Activated T-helper 17 cell treated with anti-CD3 and anti-CD28 coated beads, Interleukin-2, amount 50 U/mL, for 72 hours (primary cell): ENCODE measurements around the gene CADPS2. TPM values are rescaled to one million over a fixed set of nuclear protein-coding genes. Genes with fewer than 3 reads are reported as not detected.

Experiments used
- ATAC-seq: fragments of 150-1000 bp; cut with Tn5 transposase; replicated peaks from 2 replicates; pipeline ENCODE4 v1.10.0; 2021; ENCODE audit warnings: mild to moderate bottlenecking, moderate library complexity
- H3K27ac Mint-ChIP-seq: one replicate; pipeline ENCODE4 v1.8.0; 2022; ENCODE audit warnings: mixed read lengths
- H3K27me3 Mint-ChIP-seq: one replicate; pipeline ENCODE4 v1.8.0; 2022; ENCODE audit warnings: mixed read lengths
- H3K36me3 Mint-ChIP-seq: one replicate; pipeline ENCODE4 v1.8.0; 2022; ENCODE audit warnings: low read depth, mild to moderate bottlenecking, mixed read lengths
- H3K4me1 Mint-ChIP-seq: one replicate; pipeline ENCODE4 v1.8.0; 2022; ENCODE audit warnings: mixed read lengths
- H3K4me3 Mint-ChIP-seq: one replicate; pipeline ENCODE4 v1.8.0; 2022; ENCODE audit warnings: mild to moderate bottlenecking, mixed read lengths
- H3K9me3 Mint-ChIP-seq: one replicate; pipeline ENCODE4 v1.8.0; 2022; ENCODE audit warnings: mixed read lengths
- total RNA-seq, 2 donors: library from RNA; stranded (reverse); gene quantifications; one replicate each; pipeline ENCODE4 v1.2.3, GENCODE V29; 2022

Gene CADPS2
- total RNA-seq, 2 donors from 2014 or later = not detected

DNA sequence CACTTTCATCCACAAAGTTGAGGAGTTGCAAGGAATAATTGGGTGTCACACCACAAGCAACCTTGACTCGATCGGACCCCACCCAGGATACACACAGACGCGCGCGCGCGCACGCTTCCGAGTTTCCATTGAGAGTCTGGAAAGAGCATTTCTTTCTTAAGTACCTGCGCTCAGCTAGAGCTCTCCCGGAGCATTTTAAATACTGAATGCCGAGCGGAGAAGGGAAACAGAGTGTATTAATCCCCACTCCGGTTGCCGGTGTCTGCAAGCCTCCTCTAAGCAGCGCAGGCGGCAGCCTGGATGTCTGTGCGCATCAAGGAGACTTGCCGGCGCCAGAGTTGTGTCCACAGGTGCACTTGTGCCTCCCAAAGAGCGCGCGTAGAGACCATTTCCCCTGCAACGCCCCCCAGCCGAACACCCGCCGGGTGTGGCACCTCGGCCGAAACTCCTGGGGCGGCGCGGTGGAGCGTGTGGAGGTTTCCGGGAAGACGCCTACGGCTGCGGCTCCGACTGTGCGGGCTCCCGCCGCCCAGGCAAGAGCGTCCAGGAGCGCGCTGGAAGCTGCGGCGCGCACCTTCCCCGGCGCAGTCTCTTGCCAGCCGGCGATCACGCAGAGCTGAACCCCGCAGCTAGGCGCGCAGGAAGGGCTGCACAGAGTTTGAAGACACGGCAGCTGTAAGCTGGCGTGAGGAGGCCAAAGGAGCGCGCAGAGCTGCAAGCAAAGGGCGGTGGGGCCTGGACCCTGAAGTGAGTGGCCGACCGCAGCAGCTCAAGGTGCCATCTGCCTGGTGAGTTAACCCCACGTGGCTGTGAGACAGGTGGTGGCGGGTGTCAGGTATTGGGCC, 580.6 kb downstream of the CADPS2 start:
- no peak overlapping the region for H3K4me3 Mint-ChIP-seq
- H3K27ac Mint-ChIP-seq = no peak overlapping the region
- H3K9me3 Mint-ChIP-seq = peaks cover 4% of the 10 kb centered on the region

DNA sequence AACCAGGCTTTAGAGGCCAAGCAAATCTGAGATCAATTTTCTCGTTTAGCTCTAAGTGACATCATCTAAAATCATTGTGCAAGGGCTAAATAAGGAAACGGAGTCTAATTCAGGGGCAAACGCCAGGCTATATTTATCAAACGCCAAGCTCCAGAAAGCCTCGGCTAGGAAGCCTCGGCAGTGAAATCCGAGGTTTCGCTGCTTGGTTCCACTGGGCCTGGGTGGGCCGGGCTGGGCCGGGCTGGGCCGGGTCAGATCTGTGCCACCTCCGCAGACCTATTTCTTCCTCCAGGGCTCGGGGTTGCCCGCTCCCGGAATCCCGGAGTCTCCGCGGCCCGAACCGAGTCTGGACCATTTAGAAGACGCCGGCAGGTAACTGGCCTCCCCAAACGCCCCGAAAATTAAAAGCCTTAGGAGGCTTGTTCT, 581.3 kb downstream of the CADPS2 start:
- H3K4me3 Mint-ChIP-seq = no peak overlapping the region
- H3K27me3 Mint-ChIP-seq = peaks cover 71% of the 10 kb centered on the region
- no peak overlapping the region for H3K27ac Mint-ChIP-seq
- H3K4me1 Mint-ChIP-seq = peaks cover 5% of the 10 kb centered on the region
- peaks cover 6% of the 10 kb centered on the region for H3K36me3 Mint-ChIP-seq
- no peak for ATAC-seq
- peaks cover 4% of the 10 kb centered on the region for H3K9me3 Mint-ChIP-seq

More for the DNA sequence above, 580.6 kb downstream of the CADPS2 start:
- ATAC-seq = no peak
- Mint-ChIP-seq H3K4me1 (peaks cover 5% of the 10 kb centered on the region), H3K36me3 (peaks cover 6% of the 10 kb centered on the region), H3K27me3 (peaks cover 68% of the 10 kb centered on the region)

DNA sequence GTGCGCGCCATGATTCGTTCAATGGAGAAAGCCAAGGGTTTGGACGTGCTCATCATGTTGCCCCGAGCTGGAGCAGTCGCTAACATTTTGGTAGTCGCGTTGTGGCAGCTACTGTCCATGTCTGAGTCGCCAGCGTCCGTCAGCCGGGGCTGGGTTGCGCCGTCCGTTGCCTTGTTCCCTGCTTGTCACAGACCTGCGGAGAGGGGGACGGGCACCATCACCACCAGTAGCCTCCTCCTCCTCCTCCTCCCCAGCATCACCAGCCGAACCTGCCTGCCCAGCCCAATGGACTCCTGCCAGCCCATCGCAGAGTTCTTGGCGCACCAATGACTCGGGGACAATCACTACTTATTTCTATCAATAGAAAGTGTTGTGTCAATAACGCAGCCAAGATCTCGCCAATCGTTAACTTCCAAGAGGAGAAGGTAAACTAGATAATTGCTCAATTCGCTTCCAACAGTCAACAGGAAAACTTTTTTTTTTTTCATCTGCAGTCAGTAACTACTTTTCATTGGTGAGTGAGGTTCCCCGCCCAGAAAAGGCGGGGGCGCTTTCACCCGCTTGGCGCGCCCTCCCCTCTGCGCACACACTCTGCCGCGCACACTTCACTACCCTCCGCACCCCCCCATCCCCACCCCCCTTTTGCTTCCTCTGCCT, 581.8 kb downstream of the CADPS2 start, which contains the start of gene FEZF1:
TSS of gene FEZF1 (minus strand) at position 432 of the 657 bp plus-strand sequence. CDS start at position 119, 313 bp downstream.
- Mint-ChIP-seq H3K4me3 (no peak within 1 kb of the TSS), H3K27me3 (peaks cover 71% of the 10 kb centered on the region), H3K9me3 (peaks cover 5% of the 10 kb centered on the region), H3K27ac (no peak within 1 kb of the TSS), H3K36me3 (peaks cover 6% of the 10 kb centered on the region), H3K4me1 (peaks cover 5% of the 10 kb centered on the region)
- no peak for ATAC-seq

DNA sequence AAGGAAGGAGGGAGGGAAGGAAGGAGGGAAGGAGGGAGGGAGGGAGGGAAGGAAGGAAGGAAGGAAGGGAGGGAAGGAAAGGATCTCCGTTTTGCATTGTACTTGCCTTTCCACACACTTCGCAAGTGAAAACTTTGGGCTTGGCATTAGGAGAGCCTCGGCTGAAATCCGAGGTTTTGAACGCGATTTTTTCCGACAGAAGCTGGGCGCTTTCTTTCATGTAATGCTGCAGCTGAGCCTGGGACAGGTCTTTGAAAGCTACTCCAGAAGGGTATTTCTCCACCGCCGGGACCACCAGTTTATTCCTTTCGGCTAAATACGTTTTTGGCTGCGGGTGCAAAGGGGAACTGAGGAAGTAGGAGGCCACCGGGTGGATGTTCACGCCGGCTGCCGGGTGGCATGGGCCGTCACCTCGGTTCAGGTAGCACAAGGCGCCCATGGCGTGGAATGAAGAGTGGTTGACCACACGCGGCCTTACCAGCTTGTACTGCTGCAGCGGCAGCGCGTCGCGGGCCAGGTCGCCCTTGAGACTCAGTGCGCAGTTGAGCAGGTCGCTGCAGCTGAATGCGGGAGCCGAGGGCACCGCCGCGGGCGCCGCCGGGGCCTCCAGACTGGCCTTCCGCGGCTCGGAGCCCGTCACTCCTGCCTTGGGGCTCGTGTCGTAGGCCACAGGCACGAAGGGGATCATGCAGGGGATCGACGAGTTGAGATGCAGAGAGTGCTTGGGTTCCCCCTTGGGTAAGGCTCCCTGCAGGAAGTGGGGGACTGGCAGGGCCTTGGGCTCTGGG, 582.5 kb downstream of the CADPS2 start:
- ATAC-seq = no peak

DNA sequence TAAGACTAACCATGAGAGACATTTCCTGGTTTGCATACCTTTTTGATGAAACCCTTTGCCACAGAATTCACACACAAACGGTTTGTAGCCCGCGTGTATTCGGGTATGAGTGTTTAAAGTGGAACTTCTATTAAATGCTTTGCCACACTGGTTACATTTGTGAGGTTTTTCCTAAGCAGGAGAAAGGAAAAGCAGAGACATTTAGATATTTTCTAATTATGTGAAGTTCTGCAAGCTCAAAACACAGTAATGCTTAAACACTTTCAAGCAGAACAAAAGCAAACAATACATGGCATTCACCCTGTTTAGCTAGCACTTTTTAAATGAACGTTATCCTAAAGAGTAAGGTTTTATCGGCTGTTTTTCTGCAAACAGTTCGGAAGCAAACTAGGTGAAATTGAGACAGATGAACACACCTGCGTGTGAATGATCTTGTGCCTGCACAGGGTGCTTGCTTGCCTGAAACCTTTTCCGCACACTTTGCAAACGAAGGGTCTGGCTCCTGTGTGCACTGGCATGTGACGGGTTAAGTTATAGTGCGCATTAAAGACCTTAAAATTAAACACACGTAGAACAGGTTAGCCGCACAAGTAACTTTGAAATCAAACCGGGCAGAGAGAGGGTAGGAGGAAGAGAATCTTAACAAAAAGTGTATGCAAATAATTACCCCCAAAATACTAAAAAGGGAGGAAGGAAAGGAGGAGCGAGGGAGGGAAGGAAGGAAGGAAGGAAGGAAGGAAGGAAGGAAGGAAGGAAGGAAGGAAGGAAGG, 583.3 kb downstream of the CADPS2 start:
- H3K4me1 Mint-ChIP-seq = peaks cover 5% of the 10 kb centered on the region
- H3K27me3 Mint-ChIP-seq = peaks cover 75% of the 10 kb centered on the region
- H3K36me3 Mint-ChIP-seq = peaks cover 6% of the 10 kb centered on the region
- H3K4me3 Mint-ChIP-seq = no peak overlapping the region
- ATAC-seq = no peak
- no peak overlapping the region for H3K27ac Mint-ChIP-seq
- peaks cover 9% of the 10 kb centered on the region for H3K9me3 Mint-ChIP-seq

More for the DNA sequence above, 582.5 kb downstream of the CADPS2 start:
- Mint-ChIP-seq H3K4me3 (no peak overlapping the region), H3K9me3 (peaks cover 9% of the 10 kb centered on the region), H3K27ac (no peak overlapping the region), H3K4me1 (peaks cover 5% of the 10 kb centered on the region), H3K36me3 (peaks cover 6% of the 10 kb centered on the region), H3K27me3 (peaks cover 73% of the 10 kb centered on the region)

DNA sequence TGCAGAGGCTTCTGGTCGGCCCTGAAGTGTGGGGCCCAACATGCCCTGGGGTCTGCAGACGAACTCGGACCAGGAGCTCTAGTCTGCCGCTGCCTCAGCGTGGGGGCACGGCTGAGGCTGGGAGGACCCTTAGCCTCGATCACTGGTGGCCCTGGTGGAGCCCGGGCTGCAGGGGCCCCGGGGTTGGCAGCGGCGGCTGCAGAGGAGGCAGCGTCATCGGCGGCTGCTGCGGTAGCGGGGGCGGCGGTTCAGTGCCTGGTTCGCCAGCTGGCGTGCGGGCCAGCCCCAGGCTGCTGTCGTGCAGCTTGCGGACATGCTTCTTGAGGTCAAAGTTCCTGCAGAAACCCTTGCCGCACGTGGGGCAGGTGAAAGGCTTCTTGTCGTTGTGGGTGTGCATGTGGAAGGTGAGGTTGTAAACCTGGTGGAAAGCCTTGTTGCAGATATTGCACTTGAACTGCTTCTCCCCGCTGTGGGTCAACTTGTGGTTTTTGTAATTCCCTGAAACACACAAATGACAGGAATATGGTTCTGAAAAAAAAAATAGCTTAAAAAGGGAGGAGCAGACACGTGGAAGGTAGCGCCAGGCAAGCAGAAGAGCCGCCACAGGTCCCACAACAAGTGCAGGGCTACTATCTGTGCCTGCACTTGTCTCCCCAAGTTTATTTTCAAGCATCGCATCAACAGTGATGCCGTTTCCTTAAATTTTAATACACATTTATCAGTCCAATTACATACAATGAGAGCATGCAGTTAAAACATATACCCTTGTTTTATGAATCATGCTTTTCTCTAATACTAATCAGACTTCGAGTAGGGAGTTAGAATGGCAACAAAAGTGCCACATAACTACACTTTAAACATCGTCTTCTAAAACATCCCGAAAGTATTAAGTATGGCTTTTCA, 584.2 kb downstream of the CADPS2 start:
- no peak overlapping the region for H3K27ac Mint-ChIP-seq
- peaks cover 5% of the 10 kb centered on the region for H3K4me1 Mint-ChIP-seq
- peaks cover 73% of the 10 kb centered on the region for H3K27me3 Mint-ChIP-seq
- H3K9me3 Mint-ChIP-seq = peaks cover 9% of the 10 kb centered on the region
- ATAC-seq = no peak
- no peak overlapping the region for H3K4me3 Mint-ChIP-seq
- H3K36me3 Mint-ChIP-seq = peaks cover 6% of the 10 kb centered on the region

DNA sequence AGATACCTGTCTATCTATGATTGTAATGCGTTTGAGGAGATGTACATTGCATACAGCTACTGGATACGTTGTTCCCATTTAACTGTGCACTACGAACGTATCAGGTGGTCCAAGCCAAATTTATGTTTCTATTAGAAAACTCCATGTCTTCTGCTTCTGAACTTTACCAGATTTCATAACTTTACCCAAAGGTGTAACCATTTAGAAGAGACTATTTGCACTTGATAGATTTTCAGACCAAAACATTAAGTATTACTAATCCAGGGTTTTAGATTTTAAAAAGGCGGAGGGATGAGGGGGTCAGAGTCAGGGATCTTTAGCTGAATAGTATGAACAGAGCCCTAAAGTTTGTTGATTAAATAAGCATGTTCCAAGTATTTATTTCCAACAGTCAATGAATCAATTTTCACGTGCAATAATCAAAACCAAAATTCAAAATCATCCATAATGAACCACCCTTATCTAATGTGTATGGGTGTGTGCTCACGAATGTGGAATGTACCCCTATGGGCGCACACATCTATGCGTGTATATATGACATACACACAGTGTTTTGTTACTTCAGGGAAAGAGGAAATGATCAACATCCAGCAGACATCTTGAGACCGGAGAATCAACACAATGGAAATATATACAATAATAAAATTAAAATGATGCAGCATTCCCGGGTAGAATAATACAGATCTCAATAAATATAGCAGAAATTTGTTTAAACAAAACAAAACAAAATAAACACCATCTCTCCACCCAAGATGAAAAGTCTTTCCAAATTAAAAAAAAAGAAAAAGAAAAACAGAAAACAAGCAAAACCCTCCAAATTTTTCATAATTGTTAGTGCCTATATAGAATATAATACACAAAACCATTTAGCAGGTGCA, 585.1 kb downstream of the CADPS2 start:
- Mint-ChIP-seq H3K4me1 (peaks cover 5% of the 10 kb centered on the region), H3K27me3 (peaks cover 68% of the 10 kb centered on the region), H3K9me3 (peaks cover 9% of the 10 kb centered on the region), H3K27ac (no peak overlapping the region), H3K36me3 (peaks cover 6% of the 10 kb centered on the region), H3K4me3 (no peak overlapping the region)
- ATAC-seq = no peak

DNA sequence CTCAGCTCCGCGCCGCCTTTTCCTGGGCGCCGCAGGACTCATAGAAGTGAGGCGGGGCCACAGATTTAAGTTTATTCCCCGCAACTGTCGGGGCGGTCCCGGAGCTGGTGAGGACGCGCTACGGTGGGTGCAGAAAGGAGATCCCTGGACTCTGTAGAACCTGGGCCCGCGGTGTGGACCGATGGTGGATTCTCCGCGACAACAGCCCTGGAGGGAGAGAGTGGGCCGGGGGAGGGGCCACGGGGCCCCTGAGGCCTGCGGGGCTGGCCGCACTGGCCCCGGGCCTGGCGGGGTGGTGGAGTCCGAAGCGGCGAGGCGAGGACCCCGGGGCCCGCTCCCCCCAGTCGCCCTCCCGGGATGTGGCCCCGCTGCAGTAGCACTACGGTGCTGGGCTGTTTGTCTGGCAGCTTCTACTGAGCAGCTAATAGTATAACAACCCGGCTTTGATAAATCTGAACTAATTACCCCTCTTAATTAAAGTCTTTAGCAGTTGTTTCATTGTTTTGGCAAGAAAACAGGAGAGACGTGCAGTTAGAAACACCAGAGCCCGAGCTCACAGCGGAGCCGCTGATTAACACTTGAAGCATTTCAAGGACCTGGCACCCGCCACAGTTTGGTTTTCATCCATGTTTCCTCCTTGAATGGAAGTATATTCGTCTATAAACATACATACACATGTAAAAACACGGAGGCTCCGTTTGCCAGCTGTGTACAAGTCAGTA, 585.9 kb downstream of the CADPS2 start:
- ATAC-seq = no peak
- peaks cover 9% of the 10 kb centered on the region for H3K9me3 Mint-ChIP-seq
- H3K27ac Mint-ChIP-seq = no peak overlapping the region
- peaks cover 63% of the 10 kb centered on the region for H3K27me3 Mint-ChIP-seq
- H3K36me3 Mint-ChIP-seq = peaks cover 2% of the 10 kb centered on the region
- H3K4me1 Mint-ChIP-seq = peaks cover 5% of the 10 kb centered on the region
- H3K4me3 Mint-ChIP-seq = no peak overlapping the region

DNA sequence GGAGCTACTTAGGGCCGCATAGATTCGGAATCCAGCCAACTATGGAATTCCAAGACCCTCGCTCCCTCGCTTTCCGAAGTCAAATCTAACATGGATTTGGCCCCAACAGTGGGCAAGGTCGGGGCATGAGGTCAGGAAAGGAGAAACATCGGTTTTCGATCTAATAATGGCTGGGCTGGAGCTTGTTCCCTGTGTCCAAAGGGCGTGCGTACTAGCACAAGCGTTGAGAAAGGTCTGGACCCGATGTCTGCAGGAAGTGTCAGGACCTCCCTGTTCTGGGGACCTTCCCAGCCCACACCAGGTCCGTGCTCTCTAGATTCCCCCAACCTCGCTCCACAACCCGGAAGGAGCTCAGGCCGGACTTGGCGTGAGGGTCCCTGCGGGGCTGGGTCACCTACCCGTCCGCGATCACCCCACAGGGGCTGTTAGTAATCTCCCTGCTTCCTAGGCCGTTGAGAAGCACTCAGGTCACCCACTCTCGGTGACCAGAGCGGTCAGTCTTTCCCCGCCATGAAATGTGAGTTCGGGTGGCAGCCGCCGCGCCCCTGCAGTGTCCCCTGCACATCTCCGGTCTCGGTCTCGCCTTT, 586.5 kb downstream of the CADPS2 start:
- ATAC-seq = no peak

DNA sequence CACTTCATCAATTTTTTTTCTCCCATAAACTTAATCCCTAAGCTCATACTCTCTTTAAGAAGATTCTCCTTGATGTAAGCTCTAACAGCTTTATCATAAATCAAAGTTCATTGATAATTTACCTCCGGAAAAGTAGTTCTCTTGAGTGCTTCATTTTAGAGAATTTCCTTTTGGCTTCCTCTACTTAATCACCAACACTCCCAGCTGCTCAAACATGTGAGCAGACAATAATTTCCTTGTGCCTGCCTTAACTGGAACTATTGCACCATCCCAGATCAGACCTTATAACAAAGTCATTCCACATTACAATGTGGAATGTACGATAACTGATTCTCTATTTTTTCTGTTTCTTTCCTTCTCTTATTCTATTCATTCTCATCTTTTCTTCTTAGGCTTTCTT, 587.6 kb downstream of the CADPS2 start:
- Mint-ChIP-seq H3K27me3 (peaks cover 60% of the 10 kb centered on the region), H3K27ac (no peak overlapping the region)

More for the DNA sequence above, 586.5 kb downstream of the CADPS2 start:
- Mint-ChIP-seq H3K36me3 (no peaks in the 10 kb centered on the region), H3K9me3 (peaks cover 9% of the 10 kb centered on the region), H3K27ac (no peak overlapping the region), H3K4me3 (no peak overlapping the region), H3K27me3 (peaks cover 65% of the 10 kb centered on the region), H3K4me1 (peaks cover 5% of the 10 kb centered on the region)

DNA sequence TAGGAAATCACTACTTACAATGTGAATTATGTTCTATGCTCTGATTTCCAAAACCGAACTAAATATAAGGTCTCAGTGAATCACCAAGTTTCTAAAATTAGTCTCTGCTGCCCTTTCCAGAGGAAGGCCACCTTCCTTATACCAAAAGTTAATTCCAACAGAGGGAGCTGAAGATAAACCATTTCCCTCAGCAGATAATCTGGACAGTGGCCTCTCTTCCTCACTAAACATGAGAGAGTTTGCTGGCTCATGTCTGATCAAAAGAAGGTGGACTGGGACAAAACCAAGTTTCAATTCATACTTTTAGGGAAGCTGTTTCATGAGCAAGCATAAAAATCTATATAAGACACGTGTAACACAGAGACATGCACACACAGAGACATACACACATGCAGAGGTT, 588.1 kb downstream of the CADPS2 start:
- H3K4me1 Mint-ChIP-seq = peaks cover 2% of the 10 kb centered on the region
- H3K9me3 Mint-ChIP-seq = peaks cover 6% of the 10 kb centered on the region
- ATAC-seq = no peak
- no peak overlapping the region for H3K4me3 Mint-ChIP-seq
- no peak overlapping the region for H3K27ac Mint-ChIP-seq
- H3K36me3 Mint-ChIP-seq = no peaks in the 10 kb centered on the region
- peaks cover 55% of the 10 kb centered on the region for H3K27me3 Mint-ChIP-seq

More for the DNA sequence above, 587.6 kb downstream of the CADPS2 start:
- Mint-ChIP-seq H3K36me3 (no peaks in the 10 kb centered on the region), H3K4me3 (no peak overlapping the region), H3K4me1 (peaks cover 5% of the 10 kb centered on the region), H3K9me3 (peaks cover 9% of the 10 kb centered on the region)
- ATAC-seq = no peak
